HG03060 (cell line): ENCODE results near the gene CXCL11.
"Not testable (repeated sequence)": the region's sequence is repeated elsewhere in the genome, so short reads cannot be mapped to it uniquely, and the experiment has no call there.

ENCODE experiments used
- ATAC-seq: cut with Tn5 transposase; IDR thresholded peaks from one replicate; pipeline ENCODE4 v1.9.1; 2021; ENCODE audit warnings: low read depth, moderate number of reproducible peaks; ENCODE audit not compliant: unreplicated experiment

Gene CXCL11

DNA sequence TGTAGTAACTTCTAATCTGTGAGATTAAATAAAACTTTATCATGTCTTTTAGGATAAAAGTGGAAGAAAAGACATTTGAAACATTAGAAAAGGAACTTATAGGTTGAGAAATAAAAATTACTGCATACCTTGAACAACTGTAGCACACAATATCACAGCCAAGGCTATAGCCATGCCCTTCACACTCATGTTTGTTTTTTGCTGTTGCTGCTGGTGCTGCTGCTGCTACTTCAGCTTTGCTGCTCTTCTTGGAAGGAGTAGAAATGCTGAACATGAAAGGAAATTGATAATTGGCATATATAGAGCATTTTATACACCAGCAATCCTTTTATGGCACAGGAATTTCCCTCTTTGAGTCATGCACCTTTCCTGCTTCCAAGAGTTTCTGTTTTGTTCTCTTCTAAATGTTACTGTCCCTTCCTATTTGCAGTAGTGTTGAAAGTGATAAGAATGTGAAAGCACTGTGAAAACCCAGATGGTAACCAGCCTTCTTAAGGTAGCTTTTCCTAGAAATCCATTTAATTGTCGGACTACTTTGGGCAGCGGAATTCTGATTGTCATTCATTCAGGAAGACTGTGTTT is at the start of gene CXCL11:
Gene CXCL11, minus strand, starts transcription at position 272 of the 582 bp plus-strand sequence. Its CDS starts 83 bp downstream, at position 189.
- no peak for ATAC-seq

DNA sequence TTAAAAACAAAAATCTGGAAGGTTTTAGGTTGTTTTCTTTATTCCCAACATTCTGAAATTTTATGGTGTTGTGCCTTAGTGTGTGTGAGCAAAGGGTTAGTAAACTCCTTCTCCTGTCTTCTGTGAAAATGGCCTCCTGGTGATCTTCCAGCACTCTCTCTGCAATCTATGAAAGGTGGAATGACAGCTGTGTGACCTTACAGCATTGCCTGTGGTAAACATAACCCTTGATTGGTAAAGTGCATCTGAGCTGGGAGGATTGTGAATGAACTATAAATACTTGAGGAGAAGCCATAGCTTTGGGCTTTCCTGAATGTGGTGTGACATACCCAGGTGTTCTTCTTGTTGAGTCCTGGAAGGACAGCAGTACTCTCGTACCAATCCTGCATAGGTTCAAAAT is 48.7 kb upstream of the CXCL11 start:
- ATAC-seq: no peak

DNA sequence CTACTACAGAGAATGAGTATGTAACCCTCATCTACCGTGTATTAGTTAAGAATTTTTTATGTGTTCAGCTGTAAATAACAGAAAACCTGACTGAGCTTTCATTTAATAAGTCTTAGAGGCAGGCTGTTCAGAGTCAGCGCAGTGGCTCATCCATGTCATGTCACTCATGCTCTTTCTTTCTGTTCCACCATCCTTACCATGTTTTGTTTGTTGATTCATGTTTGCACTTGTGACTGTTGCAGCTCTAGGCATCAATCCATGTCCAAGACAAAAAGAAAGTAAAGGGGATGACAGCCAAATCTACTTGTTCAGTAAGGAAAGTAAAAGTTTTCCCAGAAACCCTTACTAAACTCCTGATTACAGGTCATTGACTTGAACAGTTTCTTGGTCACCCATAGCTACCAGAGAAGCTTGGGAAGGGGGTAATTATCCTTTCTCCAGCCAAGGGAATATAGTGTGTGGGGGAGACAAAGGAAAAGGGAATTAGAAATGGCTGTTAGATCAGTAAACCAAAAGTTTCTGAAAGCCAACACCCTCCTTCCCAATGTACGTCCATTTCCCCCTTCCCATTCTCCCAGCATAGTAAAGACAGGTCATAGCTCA is 47.6 kb upstream of the CXCL11 start:
- ATAC-seq: no peak

DNA sequence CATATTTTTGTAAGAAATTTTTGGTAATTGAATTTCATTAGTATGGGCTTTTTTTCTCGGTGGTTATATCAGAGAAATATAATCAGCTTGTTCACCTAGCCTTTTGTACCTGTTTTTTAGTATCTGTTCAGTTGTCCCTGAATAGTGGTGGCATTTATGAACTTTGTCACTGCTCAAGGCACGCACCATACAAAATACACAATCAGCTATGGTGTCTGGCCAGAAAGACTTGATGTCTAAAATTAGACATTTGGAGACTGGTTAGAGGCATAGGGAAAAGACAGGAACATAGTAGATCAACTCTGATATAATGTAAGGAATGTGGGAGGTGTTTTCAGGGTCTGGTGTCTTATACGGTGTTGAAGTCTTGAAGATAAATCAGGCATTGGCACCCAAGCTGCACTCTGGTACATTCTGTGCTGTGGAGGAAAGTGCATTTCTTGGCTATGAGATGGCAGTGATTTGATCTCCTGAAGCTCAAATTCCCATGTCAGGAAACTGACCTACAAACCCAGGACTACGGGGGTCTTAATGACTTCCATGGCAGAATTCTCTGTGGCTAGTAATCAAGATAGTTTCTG is 42.3 kb upstream of the CXCL11 start:
- ATAC-seq: no peak

DNA sequence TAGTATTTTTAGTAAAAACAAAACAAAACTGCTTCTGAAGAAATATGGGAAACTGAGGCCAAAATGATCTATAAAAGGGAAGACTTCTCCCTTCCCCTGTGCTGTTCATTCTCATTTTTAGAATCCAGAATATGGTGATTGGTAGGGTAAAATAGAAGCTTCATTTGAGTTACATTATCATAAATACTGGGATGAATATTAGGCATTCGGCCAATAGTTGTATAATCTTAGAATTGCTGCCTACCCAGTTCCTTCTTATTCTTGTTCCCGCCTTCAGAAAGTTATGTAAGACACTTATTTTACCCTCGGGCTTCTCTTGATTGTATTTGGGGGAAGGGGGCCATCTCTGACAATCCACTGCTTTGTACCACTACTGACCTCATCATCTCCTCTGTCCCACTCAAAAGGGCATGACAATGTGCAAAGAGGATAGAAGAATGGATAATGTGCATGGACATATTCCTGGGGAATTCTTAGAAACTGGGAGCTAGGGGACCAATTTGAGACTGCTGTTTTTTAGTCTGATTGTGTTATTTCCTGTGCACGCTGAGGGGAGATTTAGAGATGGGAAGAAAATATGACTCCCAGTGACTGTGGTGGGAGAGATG is 39.2 kb upstream of the CXCL11 start:
- no peak for ATAC-seq

DNA sequence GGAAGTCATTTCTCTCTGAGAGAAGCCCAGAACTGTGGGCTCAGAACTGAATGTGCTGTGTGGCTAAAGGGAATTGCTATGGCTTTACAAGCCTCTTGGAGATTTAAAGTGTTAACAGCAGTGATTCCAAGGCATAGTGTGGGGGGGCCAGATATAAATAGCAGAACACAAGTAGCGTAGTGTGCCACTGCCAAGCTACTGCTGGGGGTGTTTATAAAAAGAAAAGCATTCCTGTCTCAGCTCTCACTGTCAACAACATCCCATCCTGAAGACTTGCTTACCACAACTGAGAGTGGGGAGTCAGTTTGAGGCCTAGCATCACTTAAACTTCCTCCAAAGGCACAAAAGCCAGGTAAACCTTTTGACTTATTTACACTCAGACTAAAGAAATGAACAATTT is 38.6 kb upstream of the CXCL11 start, which contains the start of gene ART3:
Gene ART3, plus strand, starts transcription at position 242 of the 400 bp plus-strand sequence. CDS start 1,181 bp downstream, outside the sequence.
- ATAC-seq: no peak

DNA sequence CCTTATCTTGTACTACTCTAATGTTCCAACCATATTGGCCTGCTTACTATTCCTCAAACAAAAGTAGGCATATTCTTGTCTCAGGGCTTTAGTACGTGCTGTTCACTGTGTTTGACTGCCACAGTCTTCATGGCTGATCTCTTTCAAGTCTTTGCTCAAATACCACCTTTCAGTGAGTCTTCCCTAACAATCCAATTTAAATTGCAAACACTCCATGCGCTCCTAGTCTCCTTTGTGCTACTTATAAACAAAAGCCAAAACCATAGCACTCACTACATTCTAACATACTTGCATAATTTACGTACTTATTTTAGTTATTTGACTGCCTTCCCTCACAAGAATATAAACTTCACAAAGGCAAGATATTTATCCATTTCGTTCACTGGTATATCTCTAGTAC is 36.9 kb upstream of the CXCL11 start:
- no peak for ATAC-seq

DNA sequence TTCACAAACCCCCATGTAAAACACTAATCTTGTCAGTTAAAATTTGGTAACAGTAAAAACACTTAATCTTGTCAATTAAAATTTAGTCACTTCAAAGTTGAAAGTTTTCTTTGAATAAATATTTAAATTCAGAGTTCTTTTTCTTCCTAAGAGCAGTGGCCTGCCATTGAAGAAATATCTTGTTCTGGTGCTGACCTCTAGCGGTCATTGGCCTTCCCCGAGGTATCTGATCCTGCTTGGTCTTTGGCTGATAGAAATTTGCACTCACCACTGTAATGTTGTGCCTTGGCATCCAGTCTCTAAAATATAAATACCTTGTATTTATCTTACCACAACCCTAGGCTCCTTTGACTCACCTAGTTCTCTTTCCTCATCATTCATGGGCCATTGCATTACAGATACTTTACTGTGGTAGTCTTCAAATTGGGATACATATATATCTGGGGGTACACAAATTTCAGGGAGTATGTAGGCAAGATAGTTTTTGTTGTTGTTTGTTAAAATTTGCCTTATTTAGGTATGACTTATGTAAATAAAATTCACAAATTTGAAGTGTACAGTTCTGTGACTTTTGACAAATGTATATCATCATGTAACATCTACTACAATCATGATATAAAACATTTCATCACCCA is 31.9 kb upstream of the CXCL11 start:
- peak; percentile 55 for ATAC-seq

DNA sequence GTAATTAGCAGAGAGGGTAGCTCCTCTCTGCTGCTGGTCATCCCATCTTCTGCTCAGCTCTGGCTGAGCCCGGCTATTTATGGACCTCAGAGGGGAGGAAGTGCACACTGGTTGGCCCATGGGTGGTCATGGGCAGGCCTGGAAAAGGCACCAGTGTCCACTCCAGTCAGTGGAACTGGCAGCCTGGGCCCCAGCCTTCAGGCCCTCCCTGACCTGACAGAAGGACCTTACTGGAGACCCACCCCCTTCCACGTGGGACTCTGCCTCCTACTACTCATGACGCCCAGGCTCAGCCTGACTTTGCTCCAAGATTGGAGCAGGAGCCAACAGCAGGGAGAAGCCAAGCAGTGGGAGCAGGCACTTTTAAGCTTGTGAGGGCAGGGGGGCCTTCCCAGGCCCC is 30.7 kb upstream of the CXCL11 start:
- no peak for ATAC-seq

DNA sequence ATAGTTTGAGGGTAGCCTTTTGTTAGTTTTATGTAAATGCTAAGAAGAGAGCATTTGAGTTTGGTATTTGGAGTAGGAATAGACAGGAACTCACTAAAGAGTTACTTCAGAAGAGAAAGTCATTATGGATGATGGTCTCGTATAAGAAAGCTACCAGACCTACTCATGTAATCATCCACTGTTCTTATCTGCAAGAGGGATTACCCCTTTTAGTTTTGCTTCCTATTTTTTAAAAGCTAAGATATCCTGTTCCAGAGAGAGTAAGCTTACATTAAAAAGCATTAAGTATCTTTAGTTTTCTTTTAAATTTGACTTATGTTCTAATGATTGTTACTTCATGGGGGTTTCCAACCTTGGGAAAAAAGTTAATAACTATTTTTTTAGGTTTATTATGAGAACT is 26.1 kb upstream of the CXCL11 start:
- no peak for ATAC-seq

DNA sequence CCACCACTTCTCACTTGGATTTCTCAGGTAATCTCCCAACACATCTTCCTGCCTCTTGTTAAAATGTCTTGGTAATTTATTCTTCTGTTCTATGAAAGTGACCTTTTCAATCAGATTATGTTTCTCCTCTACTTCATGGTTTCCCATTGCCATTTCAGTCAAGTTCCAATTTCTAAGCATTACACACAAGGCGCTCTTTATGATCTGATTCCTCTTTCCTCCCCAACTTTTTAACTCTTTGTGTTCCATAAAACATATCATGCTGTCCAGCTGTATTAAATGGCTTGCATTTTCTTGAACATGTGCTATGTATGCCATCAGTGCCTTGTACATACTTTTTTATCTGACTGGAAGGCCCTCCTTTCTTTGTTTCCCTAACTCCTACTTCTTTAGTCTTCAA is 25.6 kb upstream of the CXCL11 start:
- ATAC-seq: no peak

DNA sequence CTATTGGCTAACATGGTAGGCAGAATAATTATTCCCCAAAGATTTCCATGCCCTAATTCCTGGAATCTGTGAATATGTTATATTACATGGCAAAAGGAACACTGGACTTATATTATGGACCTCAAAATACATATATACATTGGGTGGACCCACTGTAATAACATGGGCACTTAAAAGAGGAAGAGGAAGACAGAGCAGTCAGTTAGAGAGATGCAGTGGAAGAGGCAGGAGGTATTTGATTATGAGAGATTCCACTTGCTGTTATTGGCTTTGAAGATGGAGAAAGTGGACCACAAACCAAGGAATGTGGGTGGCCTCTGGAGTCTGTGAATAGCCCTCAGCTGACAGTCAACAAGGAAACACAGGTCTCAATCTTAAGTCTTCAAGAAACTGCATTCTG is 24.6 kb upstream of the CXCL11 start:
- ATAC-seq: no peak

DNA sequence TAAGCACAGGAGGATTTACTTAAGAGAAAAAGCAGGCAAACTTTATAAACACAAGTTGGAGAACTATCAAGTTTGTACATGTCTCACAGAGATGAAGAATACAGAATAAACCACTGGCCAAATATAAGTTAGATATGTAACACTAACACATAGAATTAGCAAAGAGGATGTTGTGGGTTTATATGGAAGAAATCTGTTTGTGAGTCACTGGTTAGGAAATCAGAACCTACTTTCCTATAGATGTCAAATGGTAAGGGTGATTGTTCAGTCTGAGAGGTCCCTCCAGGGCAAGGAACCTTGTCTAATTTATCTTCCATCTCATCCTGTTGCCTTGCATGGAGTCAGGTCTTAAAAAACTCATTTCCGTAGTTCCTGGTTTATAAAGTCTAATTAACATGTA is 23.9 kb upstream of the CXCL11 start:
- ATAC-seq: no peak

DNA sequence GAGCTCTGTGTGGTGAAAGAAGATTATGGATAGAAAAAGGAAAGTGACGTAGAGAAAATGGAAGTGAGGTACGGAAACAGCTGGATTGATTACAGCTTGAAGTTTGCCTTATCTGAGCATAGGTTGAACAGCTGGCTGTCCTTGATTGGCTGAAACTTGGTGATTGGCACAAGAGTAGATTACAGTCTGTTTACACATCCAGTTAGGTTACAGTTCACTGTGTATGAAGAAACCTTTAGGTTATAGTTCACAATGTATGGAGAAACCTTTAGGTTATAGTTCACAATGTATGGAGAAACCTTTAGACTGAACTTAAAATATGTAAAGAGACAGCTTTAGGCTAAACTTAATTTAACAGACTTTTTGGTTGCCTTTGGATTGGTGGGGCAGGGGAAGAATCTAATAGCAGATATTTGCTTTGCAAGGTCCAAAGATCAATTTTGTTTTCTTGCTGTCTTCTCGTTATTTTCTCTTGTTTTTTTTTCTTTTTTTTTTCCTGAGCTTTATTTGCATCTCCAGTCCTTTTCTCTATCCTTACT is 23.1 kb upstream of the CXCL11 start:
- no peak for ATAC-seq

DNA sequence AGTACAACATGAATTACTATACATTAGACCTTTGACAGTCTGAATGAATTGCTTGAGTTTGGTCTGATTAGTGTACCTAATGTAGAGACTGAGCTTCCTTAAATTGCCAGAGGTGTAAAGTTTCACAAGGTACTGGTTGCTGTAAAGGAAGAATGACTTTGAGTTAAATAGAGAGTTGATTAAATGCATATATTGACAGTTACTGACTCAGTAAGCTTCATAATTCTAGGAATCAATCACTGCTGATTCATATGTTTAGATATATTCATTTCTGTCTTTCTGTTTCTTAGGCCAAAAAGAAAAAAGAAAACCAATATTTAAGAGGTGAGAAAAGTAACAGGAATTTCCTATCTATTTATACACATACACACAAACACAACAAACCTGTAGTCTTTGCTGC is 22.4 kb upstream of the CXCL11 start:
- ATAC-seq: peak; percentile 40

DNA sequence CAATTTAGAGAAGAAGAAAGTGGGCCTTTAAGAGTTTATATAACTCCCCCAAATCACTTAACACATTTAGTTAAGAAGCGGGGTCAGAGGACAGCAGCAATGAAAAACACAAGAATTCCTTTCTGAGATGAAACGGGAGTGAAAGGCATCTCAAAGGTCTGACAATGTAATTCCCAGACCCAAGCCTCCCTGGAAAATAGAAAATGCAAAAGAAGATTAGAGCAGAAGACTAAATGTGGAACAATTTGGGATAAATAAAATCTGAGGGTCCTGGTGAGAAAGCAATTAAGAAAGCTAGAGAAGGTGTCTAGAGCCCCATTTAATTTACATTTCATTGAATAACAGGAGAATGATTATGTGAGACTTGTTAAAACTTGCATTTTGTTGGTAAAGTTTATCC is 19.6 kb upstream of the CXCL11 start:
- ATAC-seq: no peak

DNA sequence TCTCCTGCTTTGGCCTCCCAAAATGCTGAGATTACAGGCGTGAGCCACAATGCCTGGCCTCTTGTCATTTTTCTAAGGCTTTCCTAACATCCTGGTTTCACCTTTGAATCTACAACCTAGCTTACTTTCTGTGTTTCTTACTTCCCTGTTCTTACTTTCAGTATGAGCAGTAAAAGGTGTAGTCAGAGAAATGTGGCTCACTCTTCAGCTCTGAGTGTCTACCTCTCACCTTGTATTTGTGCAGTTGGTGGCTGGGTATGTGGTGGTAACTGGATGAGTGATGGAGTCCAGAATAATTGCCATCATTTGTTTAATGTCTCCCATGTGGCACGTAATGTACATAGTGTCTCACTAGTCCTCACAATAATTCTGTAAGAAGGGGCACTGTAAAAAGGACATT is 19.1 kb upstream of the CXCL11 start:
- peak; percentile 91 for ATAC-seq

DNA sequence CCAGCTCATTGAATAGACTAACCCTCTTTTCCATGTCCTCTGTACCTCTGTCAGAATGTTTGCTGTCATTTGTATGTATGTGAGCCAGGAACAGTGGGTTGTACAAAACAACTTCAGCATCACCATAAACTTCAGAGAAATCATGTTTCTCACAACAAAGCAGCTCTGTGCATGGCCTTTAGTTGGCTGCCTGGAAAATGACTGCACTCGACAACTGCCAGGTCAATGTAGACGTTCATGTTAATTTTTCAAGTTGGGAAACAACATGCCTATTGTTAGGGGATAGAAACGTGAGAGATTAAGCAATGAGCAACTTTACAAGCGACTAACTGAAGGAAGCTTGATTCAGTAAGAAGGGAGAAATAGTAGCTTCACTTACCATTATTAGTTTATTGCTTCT is 17.9 kb upstream of the CXCL11 start:
- no peak for ATAC-seq

DNA sequence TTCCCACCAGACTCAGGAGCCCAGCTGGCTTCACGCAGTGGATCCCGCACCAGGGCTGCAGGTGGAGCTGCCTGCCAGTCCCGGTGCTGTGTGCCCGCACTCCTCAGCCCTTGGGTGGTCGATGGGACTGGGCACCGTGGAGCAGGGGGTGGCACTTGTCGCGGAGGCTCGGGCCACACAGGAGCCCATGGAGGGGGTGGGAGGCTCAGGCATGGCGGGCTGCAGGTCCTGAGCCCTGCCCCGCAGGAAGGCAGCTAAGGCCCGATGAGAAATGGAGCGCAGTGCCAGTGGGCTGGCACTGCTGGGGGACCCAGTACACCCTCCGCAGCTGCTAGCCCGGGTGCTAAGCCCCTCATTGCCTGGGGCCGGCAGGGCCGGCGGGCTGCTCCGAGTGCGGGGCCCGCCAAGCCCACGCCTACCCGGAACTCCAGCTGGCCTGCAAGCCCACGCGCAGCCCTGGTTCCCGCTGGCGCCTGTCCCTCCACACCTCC is 14.7 kb upstream of the CXCL11 start:
- not testable (repeated sequence) for ATAC-seq

DNA sequence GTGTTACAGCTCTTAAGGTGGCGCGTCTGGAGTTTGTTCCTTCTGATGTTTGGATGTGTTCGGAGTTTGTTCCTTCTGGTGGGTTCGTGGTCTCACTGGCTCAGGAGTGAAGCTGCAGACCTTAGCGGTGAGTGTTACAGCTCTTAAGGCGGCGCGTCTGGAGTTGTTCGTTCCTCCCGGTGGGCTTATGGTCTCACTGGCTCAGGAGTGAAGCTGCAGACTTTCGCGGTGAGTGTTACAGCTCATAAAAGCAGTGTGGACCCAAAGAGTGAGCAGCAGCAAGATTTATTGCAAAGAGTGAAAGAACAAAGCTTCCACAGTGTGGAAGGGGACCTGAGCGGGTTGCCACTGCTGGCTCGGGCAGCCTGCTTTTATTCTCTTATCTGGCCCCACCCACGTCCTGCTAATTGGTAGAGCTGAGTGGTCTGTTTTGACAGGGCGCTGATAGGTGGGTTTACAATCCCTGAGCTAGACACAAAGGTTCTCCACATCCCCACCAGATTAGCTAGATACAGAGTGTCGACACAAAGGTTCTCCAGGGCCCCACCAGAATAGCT is 14.1 kb upstream of the CXCL11 start:
- not testable (repeated sequence) for ATAC-seq

DNA sequence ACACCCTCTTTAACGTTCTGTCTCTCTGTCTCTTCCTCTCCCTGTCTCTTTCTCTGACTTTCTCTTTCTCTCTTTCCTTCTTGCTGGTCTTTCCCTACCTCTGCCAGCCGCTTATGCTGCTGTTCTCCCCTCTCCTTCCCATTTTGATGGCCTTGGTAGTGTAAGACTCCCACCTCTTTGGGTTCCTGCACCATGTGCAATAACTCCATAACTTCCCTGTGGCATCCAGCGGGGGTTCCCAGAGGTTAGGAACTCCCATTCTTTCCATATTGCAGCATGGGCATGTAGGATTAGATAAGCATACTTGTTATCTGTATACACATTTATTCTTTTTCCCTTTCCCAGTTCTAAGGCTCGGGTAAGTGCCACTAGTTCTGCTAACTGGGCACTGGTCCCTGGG is 8.8 kb upstream of the CXCL11 start:
- not testable (repeated sequence) for ATAC-seq
